ENCODE data around the gene OTULIN.

The OTULIN gene

DNA sequence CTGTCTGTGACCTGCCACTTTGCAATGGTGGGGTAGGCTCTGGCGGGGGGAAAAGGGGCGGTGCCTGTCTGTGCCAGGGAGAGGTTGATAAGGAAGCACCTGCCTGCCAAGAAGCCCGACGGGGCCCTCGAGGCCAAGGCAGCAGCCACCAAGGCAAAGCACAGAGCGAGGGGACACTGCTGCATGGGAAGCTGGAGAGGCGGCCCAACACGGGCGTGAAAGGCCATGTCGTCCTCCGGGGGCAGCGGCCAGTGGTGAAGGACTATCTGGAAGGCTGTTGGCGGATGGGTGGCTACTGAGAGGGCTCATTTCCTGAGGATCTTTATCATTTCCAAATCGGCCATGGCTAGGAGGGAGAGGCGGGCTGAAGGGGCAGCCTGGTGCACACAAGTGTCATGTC is 66.4 kb downstream of the OTULIN start:
- TF ChIP-seq SUZ12 (IDR thresholded peaks at IDR 0.05) (no peak), L3MBTL2 (conservative IDR thresholded peaks at IDR 0.05) (no peak), FOXA1 (IDR thresholded peaks at IDR 0.05) (no peak), ARNT (IDR thresholded peaks at IDR 0.05) (no peak), HDGF (IDR thresholded peaks at IDR 0.05; ENCODE audit: borderline replicate concordance) (no peak), NFRKB (IDR thresholded peaks at IDR 0.05) (no peak), FOXM1 (IDR thresholded peaks at IDR 0.05; ENCODE audit: borderline replicate concordance) (no peak), SP1 (IDR thresholded peaks at IDR 0.05) (no peak), BHLHE40 (IDR thresholded peaks at IDR 0.05; ENCODE audit: borderline replicate concordance) (no peak), FOXK2 (IDR thresholded peaks at IDR 0.05) (no peak), ZNF384 (IDR thresholded peaks at IDR 0.05) (no peak), CTBP1 (IDR thresholded peaks at IDR 0.05; ENCODE audit: borderline replicate concordance) (no peak), TARDBP (IDR thresholded peaks at IDR 0.05) (no peak), ELF4 (IDR thresholded peaks at IDR 0.05) (no peak), LEF1 (IDR thresholded peaks at IDR 0.05; ENCODE audit: borderline replicate concordance) (no peak)
- TF ChIP-seq, protein P1, sequence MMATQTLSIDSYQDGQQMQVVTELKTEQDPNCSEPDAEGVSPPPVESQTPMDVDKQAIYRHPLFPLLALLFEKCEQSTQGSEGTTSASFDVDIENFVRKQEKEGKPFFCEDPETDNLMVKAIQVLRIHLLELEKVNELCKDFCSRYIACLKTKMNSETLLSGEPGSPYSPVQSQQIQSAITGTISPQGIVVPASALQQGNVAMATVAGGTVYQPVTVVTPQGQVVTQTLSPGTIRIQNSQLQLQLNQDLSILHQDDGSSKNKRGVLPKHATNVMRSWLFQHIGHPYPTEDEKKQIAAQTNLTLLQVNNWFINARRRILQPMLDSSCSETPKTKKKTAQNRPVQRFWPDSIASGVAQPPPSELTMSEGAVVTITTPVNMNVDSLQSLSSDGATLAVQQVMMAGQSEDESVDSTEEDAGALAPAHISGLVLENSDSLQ (IDR thresholded peaks at IDR 0.05) = no peak
- ChIA-PET CTCF (interaction anchor here (2.1 kb wide), 1 partner anchor 273 kb away, joined by 7 read pairs; no protein-coding TSS in a partner anchor), POLR2A (no interaction called here)
- no peak for DNase-seq (ENCODE audit: extremely low spot score)

GRCh38 chr5:14732991-14733390 is 68.5 kb downstream of the OTULIN start:
- ChIA-PET POLR2A (no interaction called here), CTCF (interaction anchor here (2.1 kb wide), 1 partner anchor 271 kb away, joined by 7 read pairs; no protein-coding TSS in a partner anchor)
- TF ChIP-seq TARDBP (IDR thresholded peaks at IDR 0.05) (no peak), ZNF384 (IDR thresholded peaks at IDR 0.05) (no peak), HDGF (IDR thresholded peaks at IDR 0.05; ENCODE audit: borderline replicate concordance) (no peak), SP1 (IDR thresholded peaks at IDR 0.05) (no peak), BHLHE40 (IDR thresholded peaks at IDR 0.05; ENCODE audit: borderline replicate concordance) (no peak), ARNT (IDR thresholded peaks at IDR 0.05) (no peak), SUZ12 (IDR thresholded peaks at IDR 0.05) (no peak), CTBP1 (IDR thresholded peaks at IDR 0.05; ENCODE audit: borderline replicate concordance) (no peak), ELF4 (IDR thresholded peaks at IDR 0.05) (no peak), NFRKB (IDR thresholded peaks at IDR 0.05) (no peak), L3MBTL2 (conservative IDR thresholded peaks at IDR 0.05) (no peak)
- no peak for DNase-seq (ENCODE audit: extremely low spot score)

GRCh38 chr5:14733661-14734060 is 69.1 kb downstream of the OTULIN start:
- CTCF ChIA-PET = no interaction called here
- POLR2A ChIA-PET = no interaction called here
- TF ChIP-seq LEF1 (IDR thresholded peaks at IDR 0.05; ENCODE audit: borderline replicate concordance) (no peak), L3MBTL2 (conservative IDR thresholded peaks at IDR 0.05) (no peak), HDGF (IDR thresholded peaks at IDR 0.05; ENCODE audit: borderline replicate concordance) (no peak), CTBP1 (IDR thresholded peaks at IDR 0.05; ENCODE audit: borderline replicate concordance) (no peak), BHLHE40 (IDR thresholded peaks at IDR 0.05; ENCODE audit: borderline replicate concordance) (no peak), NFRKB (IDR thresholded peaks at IDR 0.05) (no peak), TARDBP (IDR thresholded peaks at IDR 0.05) (no peak), FOXK2 (IDR thresholded peaks at IDR 0.05) (no peak), ARNT (IDR thresholded peaks at IDR 0.05) (no peak), SUZ12 (IDR thresholded peaks at IDR 0.05) (no peak), FOXA1 (IDR thresholded peaks at IDR 0.05) (no peak), ZNF384 (IDR thresholded peaks at IDR 0.05) (no peak), FOXM1 (IDR thresholded peaks at IDR 0.05; ENCODE audit: borderline replicate concordance) (no peak), ELF4 (IDR thresholded peaks at IDR 0.05) (no peak)
- TF ChIP-seq, protein P1 (IDR thresholded peaks at IDR 0.05) = no peak
- DNase-seq (ENCODE audit: extremely low spot score) = no peak

GRCh38 chr5:14734396-14734795 is 69.9 kb downstream of the OTULIN start:
- ChIA-PET POLR2A (no interaction called here), CTCF (no interaction called here)
- TF ChIP-seq NFRKB (IDR thresholded peaks at IDR 0.05) = no peak
- TF ChIP-seq HDGF (IDR thresholded peaks at IDR 0.05; ENCODE audit: borderline replicate concordance) = no peak
- no peak for TF ChIP-seq FOXM1 (IDR thresholded peaks at IDR 0.05; ENCODE audit: borderline replicate concordance)
- TF ChIP-seq FOXK2 (IDR thresholded peaks at IDR 0.05) = no peak
- no peak for TF ChIP-seq ZNF384 (IDR thresholded peaks at IDR 0.05)
- no peak for TF ChIP-seq ARNT (IDR thresholded peaks at IDR 0.05)
- no peak for TF ChIP-seq CTBP1 (IDR thresholded peaks at IDR 0.05; ENCODE audit: borderline replicate concordance)
- no peak for TF ChIP-seq L3MBTL2 (conservative IDR thresholded peaks at IDR 0.05)
- DNase-seq (ENCODE audit: extremely low spot score) = no peak

DNA sequence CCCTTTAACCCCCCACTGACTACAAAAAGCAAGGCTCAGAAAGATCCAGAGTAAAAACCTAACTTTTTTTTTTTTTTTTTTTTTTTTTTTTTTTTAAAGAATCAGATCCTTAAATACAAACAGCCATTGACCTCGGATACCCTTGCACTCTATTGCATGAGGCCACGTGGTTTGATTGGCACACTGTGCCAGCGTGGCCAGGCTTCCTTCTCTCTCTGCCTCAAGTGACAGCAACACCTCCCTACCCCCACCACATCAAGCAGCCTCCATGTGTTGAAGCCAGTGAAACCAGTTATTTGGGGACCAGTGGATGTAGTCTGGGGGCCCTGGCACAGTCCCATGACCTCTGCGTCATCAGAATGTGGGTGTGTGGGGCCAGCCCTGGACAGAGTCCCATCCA is 71.4 kb downstream of the OTULIN start:
- CTCF ChIA-PET = no interaction called here
- POLR2A ChIA-PET = no interaction called here
- DNase-seq (ENCODE audit: extremely low spot score) = no peak
- TF ChIP-seq ELF4 (IDR thresholded peaks at IDR 0.05) (no peak), SUZ12 (IDR thresholded peaks at IDR 0.05) (no peak), BHLHE40 (IDR thresholded peaks at IDR 0.05; ENCODE audit: borderline replicate concordance) (no peak), TARDBP (IDR thresholded peaks at IDR 0.05) (no peak), L3MBTL2 (conservative IDR thresholded peaks at IDR 0.05) (no peak), HDGF (IDR thresholded peaks at IDR 0.05; ENCODE audit: borderline replicate concordance) (no peak), FOXM1 (IDR thresholded peaks at IDR 0.05; ENCODE audit: borderline replicate concordance) (no peak), LEF1 (IDR thresholded peaks at IDR 0.05; ENCODE audit: borderline replicate concordance) (no peak), ARNT (IDR thresholded peaks at IDR 0.05) (no peak), ZNF384 (IDR thresholded peaks at IDR 0.05) (no peak), FOXK2 (IDR thresholded peaks at IDR 0.05) (no peak), CTBP1 (IDR thresholded peaks at IDR 0.05; ENCODE audit: borderline replicate concordance) (no peak), FOXA1 (IDR thresholded peaks at IDR 0.05) (no peak), SP1 (IDR thresholded peaks at IDR 0.05) (no peak), NFRKB (IDR thresholded peaks at IDR 0.05) (no peak)
- TF ChIP-seq, protein P1 (IDR thresholded peaks at IDR 0.05) = no peak

- TF ChIP-seq FOXA1 (IDR thresholded peaks at IDR 0.05) = no peak
- no peak for TF ChIP-seq ARNT (IDR thresholded peaks at IDR 0.05)
- no peak for TF ChIP-seq LEF1 (IDR thresholded peaks at IDR 0.05; ENCODE audit: borderline replicate concordance)
- TF ChIP-seq L3MBTL2 (conservative IDR thresholded peaks at IDR 0.05) = no peak
- TF ChIP-seq CTBP1 (IDR thresholded peaks at IDR 0.05; ENCODE audit: borderline replicate concordance) = no peak
- no peak for TF ChIP-seq SP1 (IDR thresholded peaks at IDR 0.05)
- no peak for TF ChIP-seq ELF4 (IDR thresholded peaks at IDR 0.05)
- TF ChIP-seq TARDBP (IDR thresholded peaks at IDR 0.05) = no peak
- TF ChIP-seq BHLHE40 (IDR thresholded peaks at IDR 0.05; ENCODE audit: borderline replicate concordance) = no peak
- TF ChIP-seq ZNF384 (IDR thresholded peaks at IDR 0.05) = no peak
- no peak for TF ChIP-seq SUZ12 (IDR thresholded peaks at IDR 0.05)
- TF ChIP-seq FOXM1 (IDR thresholded peaks at IDR 0.05; ENCODE audit: borderline replicate concordance) = no peak
- TF ChIP-seq FOXK2 (IDR thresholded peaks at IDR 0.05) = no peak
- TF ChIP-seq NFRKB (IDR thresholded peaks at IDR 0.05) = no peak
- TF ChIP-seq HDGF (IDR thresholded peaks at IDR 0.05; ENCODE audit: borderline replicate concordance) = no peak
- POLR2A ChIA-PET = no interaction called here
- CTCF ChIA-PET = no interaction called here
- DNase-seq (ENCODE audit: extremely low spot score) = no peak
Measured at GRCh38 chr5:14737291-14737690, 72.8 kb downstream of the OTULIN start.
